WTC11 (cell line): Measurements from ENCODE around the gene GAPDHS. TPM values are rescaled to one million over a fixed set of nuclear protein-coding genes. Genes with fewer than 3 reads are reported as not detected.

Experiments used
- AFF4 ChIP-seq: sonication (generic); formaldehyde crosslinking; IDR thresholded peaks from 2 replicates; pipeline ENCODE4 v1.8.1; 2023; ENCODE audit warnings: mild to moderate bottlenecking, missing genetic modification reagents, borderline replicate concordance
- ARID4B ChIP-seq: sonication (generic); formaldehyde crosslinking; IDR thresholded peaks from 2 replicates; pipeline ENCODE4 v1.8.0; 2023; ENCODE audit warnings: missing genetic modification reagents, mild to moderate bottlenecking, borderline replicate concordance
- ATF3 ChIP-seq: sonication (generic); formaldehyde crosslinking; conservative IDR thresholded peaks from 2 replicates; pipeline ENCODE4 v1.8.1; 2022; ENCODE audit warnings: mild to moderate bottlenecking, missing genetic modification reagents
- CTCF ChIP-seq: fragments of 200-600 bp; IDR thresholded peaks from 2 replicates; pipeline ENCODE4 v1.8.0; 2022; ENCODE audit warnings: antibody characterized with exemption
- FOXK1 ChIP-seq: sonication (generic); formaldehyde crosslinking; IDR thresholded peaks from 2 replicates; pipeline ENCODE4 v1.8.0; 2022; ENCODE audit warnings: mild to moderate bottlenecking, moderate library complexity, missing genetic modification reagents
- HMGA2 ChIP-seq: fragments of 250-450 bp; sonication (Bioruptor Pico); IDR thresholded peaks from 2 replicates; pipeline ENCODE4 v1.4.0; 2021; ENCODE audit warnings: mild to moderate bottlenecking, moderate library complexity
- MLX ChIP-seq: sonication (generic); formaldehyde crosslinking; IDR thresholded peaks from 2 replicates; pipeline ENCODE4 v1.8.1; 2023; ENCODE audit warnings: mild to moderate bottlenecking, missing genetic modification reagents, moderate library complexity
- MXD4 ChIP-seq: fragments of 250-450 bp; sonication (Bioruptor Pico); IDR thresholded peaks from 2 replicates; pipeline ENCODE4 v1.8.0; 2021; ENCODE audit warnings: mild to moderate bottlenecking, moderate library complexity, borderline replicate concordance
- NR3C1 ChIP-seq: sonication (generic); formaldehyde crosslinking; conservative IDR thresholded peaks from 2 replicates; pipeline ENCODE4 v1.8.1; 2023; ENCODE audit warnings: low read depth, mild to moderate bottlenecking, missing genetic modification reagents
- PREB ChIP-seq: sonication (generic); formaldehyde crosslinking; IDR thresholded peaks from 2 replicates; pipeline ENCODE4 v1.8.1; 2022; ENCODE audit warnings: mild to moderate bottlenecking, missing genetic modification reagents, moderate library complexity, borderline replicate concordance
- PRRX2 ChIP-seq: fragments of 250-450 bp; sonication (Bioruptor Pico); IDR thresholded peaks from 2 replicates; pipeline ENCODE4 v1.8.0; 2021; ENCODE audit warnings: mild to moderate bottlenecking
- TEAD1 ChIP-seq: sonication (generic); formaldehyde crosslinking; IDR thresholded peaks from 2 replicates; pipeline ENCODE4 v1.8.0; 2022; ENCODE audit warnings: mild to moderate bottlenecking, missing genetic modification reagents
- TP53 ChIP-seq: sonication (generic); formaldehyde crosslinking; IDR thresholded peaks from 2 replicates; pipeline ENCODE4 v1.8.1; 2023; ENCODE audit warnings: mild to moderate bottlenecking, missing genetic modification reagents
- ZNF138 ChIP-seq: sonication (generic); formaldehyde crosslinking; conservative IDR thresholded peaks from 2 replicates; pipeline ENCODE4 v1.8.1; 2022; ENCODE audit warnings: mild to moderate bottlenecking, moderate library complexity, missing genetic modification reagents
- ZNF232 ChIP-seq: sonication (generic); formaldehyde crosslinking; IDR thresholded peaks from 2 replicates; pipeline ENCODE4 v1.8.0; 2022; ENCODE audit warnings: mild to moderate bottlenecking, missing genetic modification reagents
- ZNF396 ChIP-seq: fragments of 250-450 bp; sonication (Bioruptor Pico); IDR thresholded peaks from 2 replicates; pipeline ENCODE4 v1.8.0; 2021; ENCODE audit warnings: mild to moderate bottlenecking, moderate library complexity, borderline replicate concordance
- ZNF425 ChIP-seq: fragments of 250-450 bp; sonication (Bioruptor Pico); conservative IDR thresholded peaks from 2 replicates; pipeline ENCODE4 v1.9.0; 2021; ENCODE audit warnings: mild to moderate bottlenecking
- total RNA-seq: library from RNA; stranded (reverse); gene quantifications from 3 replicates; pipeline ENCODE4 v1.2.3, GENCODE V29; 2021

Gene GAPDHS
- total RNA-seq, 1 experiment from 2014 or later: 0.20 TPM

GRCh38 chr19:35509861-35510625 is 23.2 kb upstream of the GAPDHS start (continued):
- TF ChIP-seq AFF4 (CRISPR knock-in tag): peak; percentile 27; the same call in 1 of the 2 replicates
- no peak for TF ChIP-seq ZNF232 (CRISPR knock-in tag)
- TF ChIP-seq MLX (CRISPR knock-in tag): no peak
- no peak for TF ChIP-seq NR3C1 (CRISPR knock-in tag)
- no peak for TF ChIP-seq ZNF396 (CRISPR knock-in tag)
- no peak for TF ChIP-seq ATF3
- peak; percentile 40; the same call in 1 of the 2 replicates for TF ChIP-seq TP53
- peak; percentile 97; the same call in 1 of the 2 replicates for TF ChIP-seq TEAD1
- no peak for TF ChIP-seq ZNF138
- TF ChIP-seq MXD4: no peak
- TF ChIP-seq HMGA2 (CRISPR knock-in tag): no peak
- no peak for TF ChIP-seq PREB (CRISPR knock-in tag)
- TF ChIP-seq ARID4B (CRISPR knock-in tag): peak; percentile 72; the same call in 1 of the 2 replicates
- TF ChIP-seq PRRX2 (CRISPR knock-in tag): 0 out of 2 replicates have a peak, but pooled peaks have one; percentile 34
- peak; percentile 98 for TF ChIP-seq CTCF
- TF ChIP-seq ZNF425 (CRISPR knock-in tag): no peak
- no peak for TF ChIP-seq FOXK1 (CRISPR knock-in tag)
